ENCODE measurements around the gene RNF113A. TPM values are rescaled to one million over a fixed set of nuclear protein-coding genes. Genes with fewer than 3 reads are reported as not detected.

The RNF113A gene
- total RNA-seq (35.7 and 42.9 TPM in 2 replicates), polyA plus RNA-seq (26.0 and 28.3 TPM in 2 replicates)

DNA sequence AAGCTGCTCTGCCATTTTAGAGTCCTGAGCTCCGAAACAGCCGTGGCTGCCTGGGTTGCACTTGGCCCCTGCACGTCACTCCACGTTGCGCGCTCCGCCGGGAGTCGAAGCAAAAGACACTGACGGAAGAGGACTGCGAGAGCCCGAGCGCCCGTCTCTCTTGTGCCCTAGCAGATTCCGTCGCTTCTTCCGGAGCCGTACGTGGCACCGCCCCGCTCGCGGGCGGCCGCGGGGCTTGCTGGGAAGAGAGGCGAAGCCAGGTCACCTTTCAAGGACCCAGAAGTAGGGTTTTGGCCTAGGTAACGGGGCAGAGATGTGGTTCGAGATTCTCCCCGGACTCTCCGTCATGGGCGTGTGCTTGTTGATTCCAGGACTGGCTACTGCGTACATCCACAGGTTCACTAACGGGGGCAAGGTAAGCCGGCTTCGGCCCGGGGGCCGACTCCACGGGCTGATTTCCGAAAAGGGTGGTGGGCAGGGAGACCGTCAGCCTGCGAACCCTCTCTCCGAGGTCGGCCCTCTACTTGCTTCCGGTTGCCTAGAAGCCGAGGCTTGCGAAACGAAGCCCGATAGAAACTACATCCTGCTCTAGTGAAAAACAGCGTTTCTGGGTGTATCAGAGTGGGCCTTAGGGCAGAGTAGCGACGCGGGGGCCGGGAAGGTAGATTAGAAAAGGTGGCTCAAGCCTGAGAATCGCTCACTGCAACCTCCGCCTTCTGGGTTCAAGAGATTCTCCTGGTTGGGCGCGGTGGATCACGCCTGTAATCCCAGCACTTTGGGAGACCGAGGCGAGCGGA, at the start of gene RNF113A, which contains the start of gene NDUFA1:
RNF113A (minus strand) TSS at position 135 of the 797 bp plus-strand sequence; CDS start at position 15, 120 bp downstream.
NDUFA1 (plus strand) TSS at position 234 of the 797 bp plus-strand sequence; CDS start at position 314, 80 bp downstream.
- no peaks in the 10 kb centered on the region for H3K9me3 ChIP-seq (ENCODE audit: low read depth)
- H3K4me1 ChIP-seq (ENCODE audit: low read depth) = no peaks in the 10 kb centered on the region
- DNase-seq (ENCODE audit: low read depth in 1 of 2, low spot score in 1 of 2) = peak; percentile 82 to 88
- peak within 1 kb of the TSS; percentile 53 for H3K4me3 ChIP-seq
- TF ChIP-seq, protein P1, sequence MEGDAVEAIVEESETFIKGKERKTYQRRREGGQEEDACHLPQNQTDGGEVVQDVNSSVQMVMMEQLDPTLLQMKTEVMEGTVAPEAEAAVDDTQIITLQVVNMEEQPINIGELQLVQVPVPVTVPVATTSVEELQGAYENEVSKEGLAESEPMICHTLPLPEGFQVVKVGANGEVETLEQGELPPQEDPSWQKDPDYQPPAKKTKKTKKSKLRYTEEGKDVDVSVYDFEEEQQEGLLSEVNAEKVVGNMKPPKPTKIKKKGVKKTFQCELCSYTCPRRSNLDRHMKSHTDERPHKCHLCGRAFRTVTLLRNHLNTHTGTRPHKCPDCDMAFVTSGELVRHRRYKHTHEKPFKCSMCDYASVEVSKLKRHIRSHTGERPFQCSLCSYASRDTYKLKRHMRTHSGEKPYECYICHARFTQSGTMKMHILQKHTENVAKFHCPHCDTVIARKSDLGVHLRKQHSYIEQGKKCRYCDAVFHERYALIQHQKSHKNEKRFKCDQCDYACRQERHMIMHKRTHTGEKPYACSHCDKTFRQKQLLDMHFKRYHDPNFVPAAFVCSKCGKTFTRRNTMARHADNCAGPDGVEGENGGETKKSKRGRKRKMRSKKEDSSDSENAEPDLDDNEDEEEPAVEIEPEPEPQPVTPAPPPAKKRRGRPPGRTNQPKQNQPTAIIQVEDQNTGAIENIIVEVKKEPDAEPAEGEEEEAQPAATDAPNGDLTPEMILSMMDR (IDR thresholded peaks at IDR 0.05; ENCODE audit: low read depth, low read length) = no peak
- no peaks in the 10 kb centered on the region for H3K36me3 ChIP-seq
- no peaks in the 10 kb centered on the region for H3K27me3 ChIP-seq
- H3K27ac ChIP-seq = peak within 1 kb of the TSS; percentile 97

DNA sequence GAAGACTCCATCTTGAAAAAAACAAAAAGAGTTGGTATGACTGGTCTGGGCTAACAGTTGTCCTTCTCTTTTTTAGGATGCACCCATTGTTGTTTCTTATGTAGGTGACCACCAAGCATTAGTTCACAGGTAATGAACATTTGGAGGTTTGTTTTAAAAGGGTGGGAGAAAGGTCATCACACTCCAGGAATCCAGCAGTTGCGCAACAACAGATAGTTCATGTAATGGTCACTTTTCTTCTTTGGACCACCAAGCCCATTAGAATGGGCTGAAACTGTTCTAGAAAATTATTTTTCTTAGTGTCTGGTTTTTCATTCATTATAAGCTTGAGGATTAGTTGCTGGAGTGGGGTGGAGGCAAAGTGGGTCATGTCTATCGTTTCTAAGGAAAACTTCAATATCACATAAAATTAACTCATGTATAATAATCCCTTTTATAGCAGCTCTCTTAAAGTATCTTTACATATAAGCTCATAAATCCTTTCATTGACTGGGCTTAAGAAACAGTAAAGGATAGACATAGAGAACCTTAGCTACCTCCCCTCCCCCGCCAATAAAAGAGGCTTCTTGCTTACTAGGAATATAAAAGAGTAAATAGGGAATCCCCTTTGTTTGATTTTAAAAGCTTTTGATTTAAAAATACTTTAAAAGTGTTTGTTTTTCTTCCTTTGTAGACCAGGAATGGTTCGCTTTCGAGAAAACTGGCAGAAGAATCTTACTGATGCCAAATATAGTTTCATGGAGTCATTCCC, 48.5 kb upstream of the RNF113A start:
- DNase-seq (ENCODE audit: low read depth in 1 of 2, low spot score in 1 of 2) = no peak
- Histone ChIP-seq H3K27me3 (no peaks in the 10 kb centered on the region), H3K36me3 (no peaks in the 10 kb centered on the region), H3K27ac (no peak overlapping the region), H3K9me3 (ENCODE audit: low read depth) (no peaks in the 10 kb centered on the region), H3K4me1 (ENCODE audit: low read depth) (no peaks in the 10 kb centered on the region), H3K4me3 (no peak overlapping the region)
- TF ChIP-seq, protein P1 (IDR thresholded peaks at IDR 0.05; ENCODE audit: low read depth, low read length) = no peak

DNA sequence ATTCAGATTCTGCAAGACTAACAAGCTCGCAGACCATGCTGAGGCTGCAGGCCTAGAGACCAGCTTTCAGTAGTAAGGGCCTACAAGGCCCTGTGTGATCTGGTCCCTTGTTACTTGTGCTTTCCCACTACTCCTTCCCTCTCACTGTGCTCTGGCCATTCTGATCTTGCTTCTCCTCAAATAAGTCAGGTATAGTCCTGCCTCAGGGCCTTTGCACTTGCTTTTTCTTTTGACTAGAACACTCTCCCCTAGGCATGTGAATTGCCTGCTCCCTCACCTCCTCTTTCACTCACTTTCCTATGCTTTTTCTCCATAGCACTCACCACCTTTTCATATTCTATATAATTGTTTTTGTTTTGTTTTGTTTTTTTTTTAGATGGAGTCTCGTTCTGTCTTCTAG, 46.3 kb upstream of the RNF113A start:
- TF ChIP-seq, protein P1 (IDR thresholded peaks at IDR 0.05; ENCODE audit: low read depth, low read length) = no peak
- H3K4me3 ChIP-seq = no peak overlapping the region
- no peak for DNase-seq (ENCODE audit: low read depth in 1 of 2, low spot score in 1 of 2)

DNA sequence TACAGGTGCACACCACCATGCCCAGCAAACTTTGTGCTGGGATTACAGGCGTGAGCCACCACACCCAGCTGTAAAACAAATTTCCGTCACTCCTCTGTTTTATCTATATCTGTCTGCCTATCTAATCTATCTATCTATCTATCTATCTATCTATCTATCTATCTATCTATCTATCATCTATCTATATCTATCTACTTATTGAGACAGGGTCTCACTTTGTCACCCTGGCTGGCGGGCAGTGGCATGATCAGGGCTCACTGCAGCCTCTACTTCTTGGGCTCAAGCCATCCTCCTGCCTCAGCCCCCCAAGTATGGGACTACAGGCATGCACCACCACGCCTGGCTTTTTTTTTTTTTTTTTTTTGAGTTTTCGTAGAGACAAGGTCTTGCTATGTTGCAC, 44.8 kb upstream of the RNF113A start:
- Histone ChIP-seq H3K4me1 (ENCODE audit: low read depth) (no peaks in the 10 kb centered on the region), H3K27me3 (no peaks in the 10 kb centered on the region), H3K27ac (no peak overlapping the region), H3K9me3 (ENCODE audit: low read depth) (no peaks in the 10 kb centered on the region), H3K4me3 (no peak overlapping the region), H3K36me3 (no peaks in the 10 kb centered on the region)
- TF ChIP-seq, protein P1 (IDR thresholded peaks at IDR 0.05; ENCODE audit: low read depth, low read length) = no peak
- no peak for DNase-seq (ENCODE audit: low read depth in 1 of 2, low spot score in 1 of 2)

More for the DNA sequence above, 46.3 kb upstream of the RNF113A start:
- no peaks in the 10 kb centered on the region for H3K4me1 ChIP-seq (ENCODE audit: low read depth)
- no peaks in the 10 kb centered on the region for H3K36me3 ChIP-seq
- no peak overlapping the region for H3K27ac ChIP-seq
- no peaks in the 10 kb centered on the region for H3K9me3 ChIP-seq (ENCODE audit: low read depth)
- no peaks in the 10 kb centered on the region for H3K27me3 ChIP-seq

DNA sequence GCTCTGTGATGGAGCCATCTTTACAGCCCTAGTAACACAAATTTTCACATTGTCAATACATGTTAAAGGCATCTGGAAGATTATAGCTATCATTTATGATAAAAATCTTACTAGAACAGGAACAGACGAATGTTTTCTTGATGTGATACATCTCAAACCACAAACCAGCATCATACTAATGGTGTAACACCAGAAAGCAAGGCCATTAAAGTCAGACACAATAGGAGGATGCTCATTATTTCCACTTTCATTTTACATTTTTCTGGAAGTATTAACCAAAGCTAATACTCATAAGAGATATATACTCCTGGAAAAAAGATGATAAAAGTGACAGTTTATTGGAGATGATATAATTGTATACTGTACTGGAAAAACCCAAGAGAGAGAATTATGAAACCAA, 29.4 kb upstream of the RNF113A start:
- DNase-seq (ENCODE audit: low read depth in 1 of 2, low spot score in 1 of 2) = no peak
- H3K4me1 ChIP-seq (ENCODE audit: low read depth) = no peaks in the 10 kb centered on the region
- no peaks in the 10 kb centered on the region for H3K27me3 ChIP-seq
- H3K9me3 ChIP-seq (ENCODE audit: low read depth) = no peaks in the 10 kb centered on the region
- no peaks in the 10 kb centered on the region for H3K36me3 ChIP-seq
- TF ChIP-seq, protein P1 (IDR thresholded peaks at IDR 0.05; ENCODE audit: low read depth, low read length) = no peak
- no peak overlapping the region for H3K27ac ChIP-seq
- no peak overlapping the region for H3K4me3 ChIP-seq

Measured in cardiac muscle cell (in vitro differentiated cells and primary cell).